GM23338 (cell line): ENCODE results near the gene PCP4. TPM values are rescaled to one million over a fixed set of nuclear protein-coding genes. Genes with fewer than 3 reads are reported as not detected.

Source experiments
- ATAC-seq: fragments of 200-7000 bp; cut with Tn5 transposase; 3 replicates; pipeline ENCODE4 v1.9.1; 2020
- DNase-seq: peaks from one replicate; pipeline ENCODE4 v3.0.0-alpha.2; 2015; ENCODE audit warnings: low spot score
- H2AFZ ChIP-seq: fragments of 200-600 bp; sonication (generic); 2 replicates; pipeline ENCODE4 v1.8.0; 2016; ENCODE audit warnings: antibody characterized with exemption, mild to moderate bottlenecking, moderate library complexity
- H3F3A ChIP-seq: fragments of 200-600 bp; sonication (generic); replicated peaks from 2 replicates; pipeline ENCODE4 v1.8.0; 2017; ENCODE audit warnings: antibody characterized with exemption, mixed run types, low read depth
- H3K27ac ChIP-seq: fragments of 200-600 bp; sonication (generic); 2 replicates; pipeline ENCODE4 v1.6.1; 2016; ENCODE audit warnings: low read depth
- H3K27me3 ChIP-seq: fragments of 200-600 bp; sonication (generic); 2 replicates; pipeline ENCODE4 v1.8.0; 2016; ENCODE audit warnings: mild to moderate bottlenecking, mixed run types, moderate library complexity; ENCODE audit not compliant: insufficient read depth
- H3K36me3 ChIP-seq: fragments of 200-600 bp; sonication (generic); 2 replicates; pipeline ENCODE4 v1.8.0; 2016; ENCODE audit warnings: mild to moderate bottlenecking; ENCODE audit not compliant: insufficient read depth
- H3K4me1 ChIP-seq: fragments of 200-600 bp; sonication (generic); 2 replicates; pipeline ENCODE4 v1.8.0; 2016; ENCODE audit warnings: mild to moderate bottlenecking, moderate library complexity; ENCODE audit not compliant: insufficient read depth
- H3K4me2 ChIP-seq: fragments of 200-600 bp; sonication (generic); 2 replicates; pipeline ENCODE4 v1.7.1; 2017; ENCODE audit warnings: mixed run types
- H3K4me3 ChIP-seq: fragments of 200-600 bp; sonication (generic); 2 replicates; pipeline ENCODE4 v1.6.1; 2016; ENCODE audit warnings: mixed run types
- H3K79me2 ChIP-seq: fragments of 200-600 bp; sonication (generic); replicated peaks from 2 replicates; pipeline ENCODE4 v1.8.0; 2017; ENCODE audit warnings: mild to moderate bottlenecking; ENCODE audit not compliant: insufficient read depth
- H3K9me2 ChIP-seq: fragments of 200-600 bp; sonication (generic); 2 replicates; pipeline ENCODE4 v1.8.0; 2017; ENCODE audit not compliant: insufficient read depth
- H4K20me1 ChIP-seq: fragments of 200-600 bp; sonication (generic); replicated peaks from 2 replicates; pipeline ENCODE4 v1.8.0; 2017; ENCODE audit warnings: mild to moderate bottlenecking; ENCODE audit not compliant: insufficient read depth
- H3K27ac Mint-ChIP-seq: 2 replicates; pipeline ENCODE4 v1.8.0; 2020; ENCODE audit warnings: inconsistent platforms, mild to moderate bottlenecking, moderate library complexity, mixed read lengths
- H3K27me3 Mint-ChIP-seq: 3 replicates; pipeline ENCODE4 v1.8.0; 2022; ENCODE audit warnings: low read depth, mild to moderate bottlenecking, moderate library complexity, mixed read lengths, inconsistent platforms; ENCODE audit not compliant: insufficient read depth, poor library complexity
- H3K36me3 Mint-ChIP-seq: 3 replicates; pipeline ENCODE4 v1.8.0; 2021; ENCODE audit warnings: low read depth, mild to moderate bottlenecking, inconsistent platforms, moderate library complexity, mixed read lengths
- H3K4me1 Mint-ChIP-seq: 3 replicates; pipeline ENCODE4 v1.8.0; 2020; ENCODE audit warnings: mild to moderate bottlenecking, inconsistent platforms, mixed read lengths
- H3K4me3 Mint-ChIP-seq: 3 replicates; pipeline ENCODE4 v1.8.0; 2021; ENCODE audit warnings: moderate library complexity, mild to moderate bottlenecking, inconsistent platforms, mixed read lengths
- H3K9me3 Mint-ChIP-seq: 3 replicates; pipeline ENCODE4 v1.8.0; 2020; ENCODE audit warnings: moderate library complexity, mild to moderate bottlenecking, inconsistent platforms, mixed read lengths
- CREB1 ChIP-seq: fragments of 250-450 bp; sonication (Bioruptor Pico); IDR thresholded peaks from 2 replicates; pipeline ENCODE4 v1.5.0; 2020; ENCODE audit warnings: low read depth, mild to moderate bottlenecking, moderate library complexity
- CTCF ChIP-seq, 2 experiments: fragments of 200-600 bp in 1 of 2; sonication (generic) in 1 of 2; conservative IDR thresholded peaks; 2 replicates each; pipeline versions ENCODE4 v1.5.1 to v1.6.1; 2016 to 2017; ENCODE audit warnings: antibody characterized with exemption in 2 of 2, low read depth in 2 of 2, mild to moderate bottlenecking in 2 of 2, moderate library complexity in 1 of 2
- ETS1 ChIP-seq: IDR thresholded peaks from 2 replicates; pipeline ENCODE4 v1.6.1; 2016; ENCODE audit warnings: antibody characterized with exemption
- EZH2 ChIP-seq: fragments of 200-600 bp; sonication (generic); IDR thresholded peaks from one replicate; pipeline ENCODE4 v1.8.0; 2017; ENCODE audit warnings: antibody characterized with exemption, mild to moderate bottlenecking, low read depth; ENCODE audit not compliant: unreplicated experiment
- EZH2phosphoT487 ChIP-seq: fragments of 200-600 bp; sonication (generic); IDR thresholded peaks from one replicate; pipeline ENCODE4 v1.8.1; 2018; ENCODE audit warnings: antibody characterized with exemption; ENCODE audit not compliant: unreplicated experiment
- JUNB ChIP-seq: IDR thresholded peaks from one replicate; pipeline ENCODE4 v1.6.1; 2016; ENCODE audit warnings: antibody characterized with exemption; ENCODE audit not compliant: unreplicated experiment
- NANOG ChIP-seq: IDR thresholded peaks from 2 replicates; pipeline ENCODE4 v1.6.1; 2016; ENCODE audit warnings: antibody characterized with exemption, borderline replicate concordance
- POLR2AphosphoS5 ChIP-seq: IDR thresholded peaks from 2 replicates; pipeline ENCODE4 v1.6.1; 2016; ENCODE audit warnings: antibody characterized with exemption, low read depth
- STAT1 ChIP-seq: IDR thresholded peaks from one replicate; pipeline ENCODE4 v1.6.1; 2016; ENCODE audit warnings: antibody characterized with exemption; ENCODE audit not compliant: unreplicated experiment
- ZNF114 ChIP-seq: fragments of 250-450 bp; sonication (Bioruptor Pico); IDR thresholded peaks from 2 replicates; pipeline ENCODE4 v1.5.0; 2020; ENCODE audit warnings: mild to moderate bottlenecking, moderate library complexity
- ZNF331 ChIP-seq: fragments of 250-450 bp; sonication (Bioruptor Pico); IDR thresholded peaks from 2 replicates; pipeline ENCODE4 v1.5.0; 2020; ENCODE audit warnings: low read depth, mild to moderate bottlenecking, moderate library complexity
- ZNF462 ChIP-seq: fragments of 250-450 bp; sonication (Bioruptor Pico); IDR thresholded peaks from 2 replicates; pipeline ENCODE4 v1.5.0; 2020; ENCODE audit warnings: mild to moderate bottlenecking, moderate library complexity
- polyA plus RNA-seq: library from polyadenylated mRNA; unstranded; fragments of >200 nt; fragmentation: Nextera tagmentation; extraction: Ambion mirVana; gene quantifications from 2 replicates; pipeline ENCODE4 v1.2.1, GENCODE V29; 2016
- total RNA-seq: library from RNA; depleted of rRNA; stranded (reverse); fragments of >200 nt; shearing (Covaris generic); gene quantifications from 2 replicates; pipeline ENCODE4 v1.2.3, GENCODE V29; 2014

The PCP4 gene
- total and polyA plus RNA-seq, 2 experiments from 2014 or later: 7.3 TPM; not detected in 1

- no peak for TF ChIP-seq POLR2AphosphoS5
- TF ChIP-seq NANOG: no peak
- TF ChIP-seq ZNF331 (CRISPR knock-in tag): no peak
- TF ChIP-seq ETS1: no peak
- TF ChIP-seq CTCF (conservative IDR thresholded peaks at IDR 0.05; ENCODE audit: low read depth in 2 of 2): no peak
- no peak for TF ChIP-seq ZNF114 (CRISPR knock-in tag)
- TF ChIP-seq STAT1: no peak
- TF ChIP-seq EZH2phosphoT487: no peak
- TF ChIP-seq JUNB: no peak
- no peak for TF ChIP-seq CREB1 (CRISPR knock-in tag)
- TF ChIP-seq EZH2: no peak
- TF ChIP-seq ZNF462: no peak
- ATAC-seq (no peak), DNase-seq (no peak)
- Histone ChIP-seq H4K20me1 (no peaks in the 10 kb centered on the region), H3F3A (no peaks in the 10 kb centered on the region), H3K4me2 (no peak overlapping the region), H3K4me1 (no peaks in the 10 kb centered on the region), H3K9me2 (peaks cover 16% of the 10 kb centered on the region; the same call in 1 of the 2 replicates), H3K36me3 (no peaks in the 10 kb centered on the region), H3K27me3 (no peaks in the 10 kb centered on the region), H2AFZ (no peak overlapping the region), H3K4me3 (no peak overlapping the region), H3K79me2 (no peaks in the 10 kb centered on the region), H3K27ac (no peak overlapping the region)
- H3K36me3 Mint-ChIP-seq: peaks cover 6% of the 10 kb centered on the region; the same call in 2 of the 3 replicates
- no peak overlapping the region for H3K4me3 Mint-ChIP-seq
- peaks cover 8% of the 10 kb centered on the region for H3K9me3 Mint-ChIP-seq
- H3K27me3 Mint-ChIP-seq: peaks cover 15% of the 10 kb centered on the region
- peaks cover 18% of the 10 kb centered on the region for H3K4me1 Mint-ChIP-seq
- no peak overlapping the region for H3K27ac Mint-ChIP-seq
Observed at GRCh38 chr21:39852021-39852721, 15.1 kb upstream of the PCP4 start.
